Measurements from ENCODE around the gene SLC22A7.
A peak's percentile ranks its signal among the peaks of the same experiment; 100 is the strongest.

Gene SLC22A7

DNA sequence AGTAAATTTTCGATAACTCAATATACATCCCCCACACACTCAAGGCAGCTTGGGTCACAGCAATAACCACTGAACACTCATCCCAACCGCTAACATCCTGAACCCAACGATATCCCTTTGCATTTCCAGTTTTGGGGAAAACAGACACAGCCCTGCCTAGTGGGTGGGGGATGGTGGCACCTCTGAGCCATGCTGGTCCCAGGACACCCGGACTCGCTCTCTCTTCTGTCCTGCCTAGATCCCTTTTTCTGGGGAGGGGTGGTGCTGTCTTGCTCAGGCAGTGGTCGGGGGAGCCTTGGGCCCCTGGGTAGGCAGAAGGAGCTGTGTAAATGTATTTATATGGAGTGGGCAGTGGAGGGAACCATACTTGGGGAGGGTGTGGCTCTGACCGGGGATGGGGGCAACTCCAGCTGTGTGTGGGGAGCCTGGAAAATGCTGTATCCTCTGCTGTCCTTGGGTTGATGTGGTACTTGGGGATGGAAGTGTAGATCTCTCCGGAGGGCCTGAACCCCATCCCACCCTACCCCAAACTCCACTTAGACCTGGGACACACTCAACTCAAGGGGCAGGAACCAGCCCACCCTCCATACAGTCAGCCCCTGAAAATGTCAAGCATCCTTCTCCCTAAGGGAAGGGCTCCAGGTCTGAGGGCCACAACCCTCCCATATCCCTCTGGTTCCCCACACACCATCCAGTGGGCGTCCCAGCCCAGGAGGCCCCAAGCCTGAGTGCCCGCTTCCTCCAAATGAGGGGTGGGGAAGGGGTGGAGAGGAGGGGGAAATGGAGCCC is 23.7 kb upstream of the SLC22A7 start:
- DNase-seq (ENCODE audit: low spot score) = no peak
- no peaks in the 10 kb centered on the region for H3K9me3 ChIP-seq (ENCODE audit: severe bottlenecking)
- TF ChIP-seq, protein P1, sequence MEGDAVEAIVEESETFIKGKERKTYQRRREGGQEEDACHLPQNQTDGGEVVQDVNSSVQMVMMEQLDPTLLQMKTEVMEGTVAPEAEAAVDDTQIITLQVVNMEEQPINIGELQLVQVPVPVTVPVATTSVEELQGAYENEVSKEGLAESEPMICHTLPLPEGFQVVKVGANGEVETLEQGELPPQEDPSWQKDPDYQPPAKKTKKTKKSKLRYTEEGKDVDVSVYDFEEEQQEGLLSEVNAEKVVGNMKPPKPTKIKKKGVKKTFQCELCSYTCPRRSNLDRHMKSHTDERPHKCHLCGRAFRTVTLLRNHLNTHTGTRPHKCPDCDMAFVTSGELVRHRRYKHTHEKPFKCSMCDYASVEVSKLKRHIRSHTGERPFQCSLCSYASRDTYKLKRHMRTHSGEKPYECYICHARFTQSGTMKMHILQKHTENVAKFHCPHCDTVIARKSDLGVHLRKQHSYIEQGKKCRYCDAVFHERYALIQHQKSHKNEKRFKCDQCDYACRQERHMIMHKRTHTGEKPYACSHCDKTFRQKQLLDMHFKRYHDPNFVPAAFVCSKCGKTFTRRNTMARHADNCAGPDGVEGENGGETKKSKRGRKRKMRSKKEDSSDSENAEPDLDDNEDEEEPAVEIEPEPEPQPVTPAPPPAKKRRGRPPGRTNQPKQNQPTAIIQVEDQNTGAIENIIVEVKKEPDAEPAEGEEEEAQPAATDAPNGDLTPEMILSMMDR (IDR thresholded peaks at IDR 0.05; ENCODE audit: poor library complexity, severe bottlenecking) = no peak
- no peak overlapping the region for H3K4me3 ChIP-seq (ENCODE audit: severe bottlenecking)
- no peaks in the 10 kb centered on the region for H3K36me3 ChIP-seq (ENCODE audit: low read depth)
- peaks cover 5% of the 10 kb centered on the region for H3K27me3 ChIP-seq (ENCODE audit: insufficient read depth, poor library complexity, severe bottlenecking)
- no peak for ATAC-seq (ENCODE audit: low read depth)
- H3K4me1 ChIP-seq (ENCODE audit: insufficient read depth, poor library complexity, severe bottlenecking) = no peaks in the 10 kb centered on the region
- no peak overlapping the region for H3K27ac ChIP-seq (ENCODE audit: poor library complexity, severe bottlenecking)

DNA sequence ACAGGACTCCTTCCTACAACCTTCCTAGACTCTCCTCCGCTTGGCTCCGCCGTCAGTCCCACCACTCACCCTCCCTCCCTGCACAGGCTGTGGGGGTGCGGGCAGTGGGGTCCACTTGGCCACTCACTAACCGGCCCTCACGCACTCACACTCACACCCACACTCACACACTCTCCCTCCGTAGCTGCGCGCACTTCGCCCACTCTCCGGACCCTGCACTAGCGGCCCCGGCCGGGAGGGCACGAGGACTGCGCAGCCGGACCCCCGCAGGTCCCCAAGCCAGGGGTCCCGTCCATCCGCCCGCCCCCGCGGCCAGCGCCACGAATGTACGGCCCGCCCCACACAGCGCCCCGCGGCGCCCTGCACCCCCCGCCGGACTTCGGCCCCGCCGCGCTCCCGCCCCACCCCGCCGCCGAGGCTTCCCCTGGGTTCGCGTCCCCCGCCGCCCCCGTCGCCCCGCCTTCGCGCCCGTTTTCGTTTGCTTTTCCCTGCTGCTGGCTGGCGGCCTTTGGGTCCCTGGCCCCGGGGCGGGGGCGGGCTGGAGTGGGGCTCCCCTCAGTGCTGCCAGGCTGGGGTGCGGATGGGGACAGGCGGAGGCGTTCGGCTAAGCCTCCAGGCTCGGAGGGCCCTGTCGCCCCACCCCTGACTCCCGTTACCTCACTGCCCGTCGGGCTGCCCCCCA is 23.0 kb upstream of the SLC22A7 start:
- TF ChIP-seq, protein P1 (IDR thresholded peaks at IDR 0.05; ENCODE audit: poor library complexity, severe bottlenecking) = no peak
- no peaks in the 10 kb centered on the region for H3K36me3 ChIP-seq (ENCODE audit: low read depth)
- peaks cover 5% of the 10 kb centered on the region for H3K27me3 ChIP-seq (ENCODE audit: insufficient read depth, poor library complexity, severe bottlenecking)
- ATAC-seq (ENCODE audit: low read depth) (no peak), DNase-seq (ENCODE audit: low spot score) (no peak)
- peak overlapping the region; percentile 14 for H3K4me3 ChIP-seq (ENCODE audit: severe bottlenecking)
- no peak overlapping the region for H3K27ac ChIP-seq (ENCODE audit: poor library complexity, severe bottlenecking)
- no peaks in the 10 kb centered on the region for H3K9me3 ChIP-seq (ENCODE audit: severe bottlenecking)
- H3K4me1 ChIP-seq (ENCODE audit: insufficient read depth, poor library complexity, severe bottlenecking) = no peaks in the 10 kb centered on the region

DNA sequence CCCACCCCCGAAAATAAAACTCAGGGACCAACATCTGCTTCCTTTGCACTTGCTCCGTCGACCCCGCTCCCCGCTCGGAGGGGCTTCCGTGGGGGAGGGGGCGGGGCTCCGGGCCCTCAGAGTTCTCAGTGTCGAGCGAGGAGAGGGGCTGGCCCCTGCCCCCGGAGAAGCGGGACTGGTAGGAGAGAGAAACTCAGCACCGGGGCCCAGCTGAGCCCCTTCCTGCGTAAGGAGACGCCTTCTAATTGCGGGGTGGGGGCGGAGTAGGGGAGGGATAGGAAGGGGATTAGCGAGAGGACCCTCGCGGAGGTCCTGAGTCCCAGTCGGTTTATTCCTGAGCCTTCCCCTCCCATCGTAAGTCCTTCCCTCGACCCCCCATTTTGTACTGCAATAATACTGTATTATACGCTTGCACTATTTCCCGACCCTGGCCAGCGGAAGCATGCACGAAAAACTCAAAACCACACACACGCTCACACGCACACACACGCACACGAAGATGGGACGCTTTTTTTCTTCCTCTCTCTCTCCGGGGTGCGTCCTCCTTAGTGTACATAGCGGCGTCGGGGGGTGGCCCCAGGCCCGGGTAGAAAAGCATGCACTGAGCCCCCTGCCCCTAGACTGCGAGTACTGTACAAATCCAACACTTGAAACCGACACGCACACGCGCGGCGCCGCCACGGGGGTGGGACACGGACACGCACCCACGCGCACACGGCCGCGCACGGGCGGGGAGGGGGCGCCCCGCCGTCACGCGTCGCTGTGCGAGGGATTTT is 22.1 kb upstream of the SLC22A7 start:
- no peaks in the 10 kb centered on the region for H3K4me1 ChIP-seq (ENCODE audit: insufficient read depth, poor library complexity, severe bottlenecking)
- H3K36me3 ChIP-seq (ENCODE audit: low read depth) = no peaks in the 10 kb centered on the region
- H3K4me3 ChIP-seq (ENCODE audit: severe bottlenecking) = no peak overlapping the region
- DNase-seq (ENCODE audit: low spot score) = no peak
- ATAC-seq (ENCODE audit: low read depth) = no peak
- H3K27ac ChIP-seq (ENCODE audit: poor library complexity, severe bottlenecking) = no peak overlapping the region
- H3K9me3 ChIP-seq (ENCODE audit: severe bottlenecking) = no peaks in the 10 kb centered on the region
- TF ChIP-seq, protein P1 (IDR thresholded peaks at IDR 0.05; ENCODE audit: poor library complexity, severe bottlenecking) = no peak
- peaks cover 5% of the 10 kb centered on the region for H3K27me3 ChIP-seq (ENCODE audit: insufficient read depth, poor library complexity, severe bottlenecking)

DNA sequence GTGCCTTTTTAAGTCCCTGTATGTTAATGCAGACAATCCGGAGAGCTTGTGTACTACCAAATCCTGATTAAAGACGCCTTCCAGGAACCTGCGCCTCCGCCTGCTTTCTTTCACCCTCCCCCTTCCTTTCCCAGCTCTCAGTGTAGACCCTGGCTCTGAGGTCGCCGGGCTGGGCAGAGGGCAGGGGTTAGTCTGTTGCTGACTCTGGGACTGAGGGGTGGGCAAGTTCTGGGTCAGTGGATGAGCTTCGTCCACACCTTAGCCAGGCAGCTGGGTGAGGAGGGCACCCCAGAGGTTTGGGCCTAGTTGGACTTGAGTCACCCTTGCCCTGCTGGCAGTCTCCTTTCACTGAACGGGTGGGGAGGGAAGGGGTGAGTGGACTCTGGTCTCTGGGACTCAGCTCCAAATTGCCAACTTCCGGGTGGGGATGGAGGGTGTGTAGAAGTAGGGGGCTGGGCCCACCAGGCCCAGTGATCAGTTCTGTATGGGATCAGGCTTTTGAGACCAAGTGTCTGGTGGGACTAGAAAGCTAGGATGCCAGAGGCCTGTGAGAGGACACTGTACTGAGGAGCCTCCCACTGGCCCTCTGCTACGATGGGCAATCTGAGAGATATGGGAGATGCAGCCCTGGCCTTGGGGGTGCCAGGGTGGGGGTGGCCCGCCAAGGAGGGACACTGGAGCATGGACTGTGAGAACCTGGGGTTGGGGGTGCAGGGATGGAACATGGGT is 21.3 kb upstream of the SLC22A7 start:
- H3K4me1 ChIP-seq (ENCODE audit: insufficient read depth, poor library complexity, severe bottlenecking) = no peaks in the 10 kb centered on the region

More for the DNA sequence above, 21.3 kb upstream of the SLC22A7 start:
- DNase-seq (ENCODE audit: low spot score) = no peak
- Histone ChIP-seq H3K9me3 (ENCODE audit: severe bottlenecking) (no peaks in the 10 kb centered on the region), H3K4me3 (ENCODE audit: severe bottlenecking) (no peak overlapping the region), H3K36me3 (ENCODE audit: low read depth) (no peaks in the 10 kb centered on the region), H3K27ac (ENCODE audit: poor library complexity, severe bottlenecking) (no peak overlapping the region), H3K27me3 (ENCODE audit: insufficient read depth, poor library complexity, severe bottlenecking) (peaks cover 5% of the 10 kb centered on the region)
- TF ChIP-seq, protein P1 (IDR thresholded peaks at IDR 0.05; ENCODE audit: poor library complexity, severe bottlenecking) = no peak
- ATAC-seq (ENCODE audit: low read depth) = no peak

Data from RWPE2 (cell line).